HG03139 (cell line): ENCODE data around the gene CD2.

Experiments
- ATAC-seq: cut with Tn5 transposase; IDR thresholded peaks from one replicate; pipeline ENCODE4 v1.9.1; 2021; ENCODE audit not compliant: unreplicated experiment

The CD2 gene

GRCh38 chr1:116754198-116754977, at the start of gene CD2:
CD2 (plus strand) TSS chr1:116754430; CDS start chr1:116754493, 63 bp downstream.
- no peak for ATAC-seq

GRCh38 chr1:116706123-116706522, 48.1 kb upstream of the CD2 start:
- ATAC-seq = no peak

- ATAC-seq = no peak
Observed at GRCh38 chr1:116706841-116707240, 47.4 kb upstream of the CD2 start.

GRCh38 chr1:116708255-116708900, 45.9 kb upstream of the CD2 start:
- no peak for ATAC-seq

- ATAC-seq = no peak
Observed at GRCh38 chr1:116709666-116710167, 44.5 kb upstream of the CD2 start.

- ATAC-seq = no peak
Observed at GRCh38 chr1:116710420-116711262, 43.6 kb upstream of the CD2 start.

- no peak for ATAC-seq
Observed at GRCh38 chr1:116711263-116711840, 42.9 kb upstream of the CD2 start.

- ATAC-seq = no peak
Observed at GRCh38 chr1:116712510-116712909, 41.7 kb upstream of the CD2 start.

- ATAC-seq = no peak
Observed at GRCh38 chr1:116713474-116713873, 40.8 kb upstream of the CD2 start.

GRCh38 chr1:116716391-116716790, 37.8 kb upstream of the CD2 start:
- ATAC-seq = no peak

GRCh38 chr1:116717318-116717717, 36.9 kb upstream of the CD2 start:
- ATAC-seq = no peak

- no peak for ATAC-seq
Observed at GRCh38 chr1:116720364-116721038, 33.7 kb upstream of the CD2 start.

- ATAC-seq = no peak
Observed at GRCh38 chr1:116721039-116721405, 33.2 kb upstream of the CD2 start.

- no peak for ATAC-seq
Observed at GRCh38 chr1:116721451-116722007, 32.7 kb upstream of the CD2 start.

- no peak for ATAC-seq
Observed at GRCh38 chr1:116722016-116722838, 32.0 kb upstream of the CD2 start.

- ATAC-seq = no peak
Observed at GRCh38 chr1:116724765-116725375, 29.4 kb upstream of the CD2 start.

GRCh38 chr1:116725798-116726197, 28.4 kb upstream of the CD2 start:
- ATAC-seq = no peak

GRCh38 chr1:116726872-116727820, 27.1 kb upstream of the CD2 start:
- no peak for ATAC-seq
